Nucleus accumbens (tissue), 56 donors: Measurements from ENCODE around the gene SH2D3A.

Experiments used
- DNase-seq, 56 donors: peaks; one replicate each; lab custom pipeline; 2025; lab: John Stamatoyannopoulos, UW

Gene SH2D3A

GRCh38 chr19:6724631-6725492 is 42.4 kb downstream of the SH2D3A start:
- no peak for DNase-seq

- DNase-seq, result peak in 1 of 56 donors; percentile 15
Observed at GRCh38 chr19:6723738-6724137, 43.5 kb downstream of the SH2D3A start.

- peak in 12 of 56 donors; percentile 5 to 34 (median 15) for DNase-seq
Observed at GRCh38 chr19:6723108-6723618, 44.1 kb downstream of the SH2D3A start.

GRCh38 chr19:6721773-6722172 is 45.5 kb downstream of the SH2D3A start:
- no peak for DNase-seq

GRCh38 chr19:6721138-6721474 is 46.1 kb downstream of the SH2D3A start:
- no peak for DNase-seq

- DNase-seq, result peak in 9 of 56 donors; percentile 14 to 40 (median 23)
Observed at GRCh38 chr19:6720369-6721137, 46.7 kb downstream of the SH2D3A start, which contains the start of gene C3. C3 (minus strand) TSS chr19:6720650; CDS start chr19:6720589, 61 bp downstream.

- no peak for DNase-seq
Observed at GRCh38 chr19:6719992-6720368, 47.3 kb downstream of the SH2D3A start.

- DNase-seq, result peak in 1 of 56 donors; percentile 30
Observed at GRCh38 chr19:6719540-6719861, 47.7 kb downstream of the SH2D3A start.

GRCh38 chr19:6718741-6719539 is 48.3 kb downstream of the SH2D3A start:
- DNase-seq, result peak in 25 of 56 donors; percentile 6 to 68 (median 24)

GRCh38 chr19:6718111-6718740 is 49.0 kb downstream of the SH2D3A start:
- no peak for DNase-seq

GRCh38 chr19:6717441-6717971 is 49.7 kb downstream of the SH2D3A start:
- no peak for DNase-seq

- DNase-seq, result no peak
Observed at GRCh38 chr19:6717036-6717435, 50.2 kb downstream of the SH2D3A start.

GRCh38 chr19:6716610-6716970 is 50.6 kb downstream of the SH2D3A start:
- no peak for DNase-seq

GRCh38 chr19:6714749-6715555 is 52.3 kb downstream of the SH2D3A start:
- no peak for DNase-seq

- no peak for DNase-seq
Observed at GRCh38 chr19:6713773-6714692, 53.2 kb downstream of the SH2D3A start.

- DNase-seq, result no peak
Observed at GRCh38 chr19:6712692-6713670, 54.3 kb downstream of the SH2D3A start.

GRCh38 chr19:6712231-6712630 is 55.0 kb downstream of the SH2D3A start:
- no peak for DNase-seq
